SK-N-MC (cell line): ENCODE measurements around the gene TTC7B.

ENCODE experiments used
- EZH2 ChIP-seq: fragments of 200-600 bp; sonication (generic); IDR thresholded peaks from one replicate; pipeline ENCODE4 v1.6.1; 2017; ENCODE audit warnings: antibody characterized with exemption
- FOXP2 ChIP-seq: optimal IDR thresholded peaks from 2 replicates; pipeline ENCODE3; 2011; ENCODE audit warnings: mild to moderate bottlenecking, moderate library complexity; ENCODE audit not compliant: insufficient read depth; ENCODE audit errors: extremely low read length, control extremely low read depth
- POLR2AphosphoS5 ChIP-seq: IDR thresholded peaks from 2 replicates; pipeline ENCODE4 v1.6.1; 2012; ENCODE audit warnings: mild to moderate bottlenecking, low read depth, low read length, borderline replicate concordance

GRCh38 chr14:90773705-90774104 is 42.5 kb downstream of the TTC7B start:
- TF ChIP-seq EZH2: no peak
- no peak for TF ChIP-seq POLR2AphosphoS5
- no peak for TF ChIP-seq FOXP2
